NCI-H774 (cell line): Measurements from ENCODE around the gene CISTR.
"Not testable (repeated sequence)": the region's sequence is repeated elsewhere in the genome, so short reads cannot be mapped to it uniquely, and the experiment has no call there.

Experiments
- DNase-seq: peaks from one replicate; lab custom pipeline; 2025; lab: John Stamatoyannopoulos, UW

CISTR gene

GRCh38 chr12:53719649-53720048 lies 32.1 kb downstream of the CISTR start:
- DNase-seq = no peak

- not testable (repeated sequence) for DNase-seq
Observed at GRCh38 chr12:53718567-53718966, 33.2 kb downstream of the CISTR start.

GRCh38 chr12:53717319-53717718 lies 34.5 kb downstream of the CISTR start:
- DNase-seq = no peak

GRCh38 chr12:53714004-53714403 lies 37.8 kb downstream of the CISTR start:
- DNase-seq = no peak

GRCh38 chr12:53713516-53713915 lies 38.3 kb downstream of the CISTR start:
- no peak for DNase-seq

- no peak for DNase-seq
Observed at GRCh38 chr12:53712059-53712643, 39.6 kb downstream of the CISTR start.

GRCh38 chr12:53710091-53710490 lies 41.7 kb downstream of the CISTR start:
- no peak for DNase-seq

- DNase-seq = no peak
Observed at GRCh38 chr12:53709671-53710070, 42.1 kb downstream of the CISTR start.

GRCh38 chr12:53706080-53706479 lies 45.7 kb downstream of the CISTR start:
- no peak for DNase-seq

- DNase-seq = no peak
Observed at GRCh38 chr12:53703756-53704155, 48.0 kb downstream of the CISTR start.

- DNase-seq = peak; percentile 69
Observed at GRCh38 chr12:53701518-53702264, 50.1 kb downstream of the CISTR start.

- DNase-seq = no peak
Observed at GRCh38 chr12:53700567-53700966, 51.2 kb downstream of the CISTR start.

- no peak for DNase-seq
Observed at GRCh38 chr12:53699678-53700025, 52.1 kb downstream of the CISTR start.

GRCh38 chr12:53698948-53699677 lies 52.7 kb downstream of the CISTR start:
- DNase-seq = no peak

- DNase-seq = no peak
Observed at GRCh38 chr12:53696655-53697331, 55.0 kb downstream of the CISTR start.
